GM12872 (cell line): ENCODE data around the gene TRPM3.

Experiments
- CTCF ChIP-seq: IDR thresholded peaks from 3 replicates; pipeline ENCODE4 v1.5.1; 2011; ENCODE audit warnings: low read depth, mild to moderate bottlenecking, low read length, moderate library complexity; ENCODE audit not compliant: insufficient read depth

Gene TRPM3

GRCh38 chr9:70852711-70853240, 268.6 kb downstream of the TRPM3 start:
- no peak for TF ChIP-seq CTCF

GRCh38 chr9:70840266-70840665, 281.2 kb downstream of the TRPM3 start:
- no peak for TF ChIP-seq CTCF

- TF ChIP-seq CTCF, result no peak
Measured at GRCh38 chr9:70835323-70835722, 286.1 kb downstream of the TRPM3 start.

DNA sequence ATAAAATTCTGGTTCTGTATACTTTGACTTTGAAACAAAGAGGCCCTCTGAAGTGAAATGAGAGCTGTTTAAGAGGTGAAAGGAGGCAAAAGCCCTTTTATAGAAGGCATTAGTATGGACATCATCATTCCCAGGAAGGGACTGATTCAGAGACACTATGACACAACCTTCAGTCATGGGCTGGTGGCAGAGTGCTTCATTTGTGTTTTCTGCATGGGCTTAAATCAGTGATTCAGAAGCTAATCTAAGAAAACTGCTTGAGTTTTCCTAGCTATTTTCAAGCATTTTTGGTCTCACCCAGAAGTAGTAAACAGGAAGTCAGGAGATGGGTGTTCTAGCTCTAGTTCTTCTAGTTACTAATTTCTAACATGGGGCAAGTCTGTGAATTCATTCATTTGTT, 288.9 kb downstream of the TRPM3 start:
- no peak for TF ChIP-seq CTCF

GRCh38 chr9:70830618-70831017, 290.8 kb downstream of the TRPM3 start:
- no peak for TF ChIP-seq CTCF

GRCh38 chr9:70829591-70830265, 291.7 kb downstream of the TRPM3 start:
- no peak for TF ChIP-seq CTCF

- no peak for TF ChIP-seq CTCF
Measured at GRCh38 chr9:70826562-70826961, 294.9 kb downstream of the TRPM3 start.
